HEK293 (cell line): ENCODE data around the gene MRPL32.

Experiments
- CTCF ChIA-PET: fragments of 350-600 bp; formaldehyde crosslinking; extraction: SDS; loops from one replicate; lab custom pipeline; 2021; ENCODE audit warnings: antibody characterized with exemption; lab: Yijun Ruan, JAX
- POLR2A ChIA-PET: fragments of 300-600 bp; formaldehyde crosslinking; extraction: SDS; loops from one replicate; lab custom pipeline; 2020; ENCODE audit warnings: antibody characterized with exemption, inconsistent platforms; lab: Yijun Ruan, JAX
- H3K27ac ChIP-seq: fragments of 200-500 bp; sonication (Bioruptor generic); 2 replicates; pipeline ENCODE4 v1.5.1; 2014; ENCODE audit warnings: low read depth, low read length, control low read depth, inconsistent platforms; ENCODE audit errors: extremely low read depth
- H3K36me3 ChIP-seq, 2 experiments: fragments of 200-500 bp in 1 of 2; sonication (Bioruptor generic) in 1 of 2; 1 replicate in 1 of 2; 2 replicates in 1 of 2; pipeline ENCODE4 v1.5.1; 2014 to 2017; ENCODE audit warnings: inconsistent platforms in 2 of 2, low read length in 2 of 2; ENCODE audit not compliant: control insufficient read depth in 2 of 2, insufficient read depth in 1 of 2
- H3K4me1 ChIP-seq: fragments of 200-500 bp; sonication (Bioruptor generic); 2 replicates; pipeline ENCODE4 v1.5.1; 2014; ENCODE audit warnings: mild to moderate bottlenecking, low read length, inconsistent platforms; ENCODE audit not compliant: control insufficient read depth, insufficient read depth
- H3K4me3 ChIP-seq: 2 replicates; pipeline ENCODE4 v1.5.1; 2011; ENCODE audit warnings: low read depth, mild to moderate bottlenecking, control low read depth, low read length, moderate library complexity
- H3K9me3 ChIP-seq: fragments of 200-500 bp; sonication (Bioruptor generic); 2 replicates; pipeline ENCODE4 v1.5.1; 2014; ENCODE audit warnings: low read depth, low read length, inconsistent platforms; ENCODE audit not compliant: control insufficient read depth, insufficient read depth
- HIC1 ChIP-seq: fragments of 450-650 bp; formaldehyde crosslinking; IDR thresholded peaks from 2 replicates; pipeline ENCODE4 v1.5.1; 2016; ENCODE audit warnings: missing biosample characterization, missing genetic modification characterization
- MYNN ChIP-seq: fragments of 450-650 bp; formaldehyde crosslinking; IDR thresholded peaks from 2 replicates; pipeline ENCODE4 v1.5.1; 2016; ENCODE audit warnings: missing biosample characterization, missing genetic modification characterization, borderline replicate concordance
- REST ChIP-seq: fragments of 450-650 bp; formaldehyde crosslinking; IDR thresholded peaks from 2 replicates; pipeline ENCODE4 v1.5.1; 2016; ENCODE audit warnings: missing biosample characterization, missing genetic modification characterization
- SALL2 ChIP-seq: fragments of 450-650 bp; formaldehyde crosslinking; IDR thresholded peaks from 2 replicates; pipeline ENCODE4 v1.5.0; 2017; ENCODE audit warnings: missing biosample characterization, mild to moderate bottlenecking, missing genetic modification characterization, borderline replicate concordance
- TRIM28 ChIP-seq: IDR thresholded peaks from 2 replicates; pipeline ENCODE4 v1.6.1; 2011; ENCODE audit warnings: low read length, control low read depth, borderline replicate concordance
- ZNF211 ChIP-seq: fragments of 450-650 bp; formaldehyde crosslinking; IDR thresholded peaks from 2 replicates; pipeline ENCODE4 v1.5.1; 2016; ENCODE audit warnings: low read depth, missing biosample characterization, missing genetic modification characterization
- ZNF221 ChIP-seq: fragments of 450-650 bp; formaldehyde crosslinking; IDR thresholded peaks from 2 replicates; pipeline ENCODE4 v1.5.1; 2017; ENCODE audit warnings: missing biosample characterization, missing genetic modification characterization, borderline replicate concordance
- ZNF248 ChIP-seq: fragments of 450-650 bp; formaldehyde crosslinking; IDR thresholded peaks from 2 replicates; pipeline ENCODE4 v1.5.1; 2017; ENCODE audit warnings: missing biosample characterization, missing genetic modification characterization
- ZNF274 ChIP-seq, 2 experiments: fragments of 200-500 bp in 1 of 2; fragments of 450-650 bp in 1 of 2; sonication (Bioruptor generic) in 1 of 2; formaldehyde crosslinking in 1 of 2; IDR thresholded peaks; 2 replicates each; pipeline versions ENCODE4 v1.5.1 to v1.6.1; 2014 to 2016; ENCODE audit warnings: borderline replicate concordance in 1 of 2, inconsistent platforms in 1 of 2, low read length in 1 of 2, missing biosample characterization in 1 of 2, missing genetic modification characterization in 1 of 2
- ZNF280C ChIP-seq: fragments of 450-650 bp; formaldehyde crosslinking; IDR thresholded peaks from 2 replicates; pipeline ENCODE4 v1.5.1; 2016; ENCODE audit warnings: missing biosample characterization, missing genetic modification characterization
- ZNF311 ChIP-seq: fragments of 450-650 bp; formaldehyde crosslinking; IDR thresholded peaks from 2 replicates; pipeline ENCODE4 v1.5.1; 2017; ENCODE audit warnings: missing biosample characterization, missing genetic modification characterization, borderline replicate concordance
- ZNF350 ChIP-seq: fragments of 450-650 bp; formaldehyde crosslinking; IDR thresholded peaks from 2 replicates; pipeline ENCODE4 v1.5.0; 2017; ENCODE audit warnings: missing biosample characterization, mild to moderate bottlenecking, missing genetic modification characterization
- ZNF398 ChIP-seq: fragments of 450-650 bp; formaldehyde crosslinking; IDR thresholded peaks from 2 replicates; pipeline ENCODE4 v1.5.1; 2017; ENCODE audit warnings: missing biosample characterization, missing genetic modification characterization
- ZNF621 ChIP-seq: fragments of 450-650 bp; formaldehyde crosslinking; IDR thresholded peaks from 2 replicates; pipeline ENCODE4 v1.5.1; 2017; ENCODE audit warnings: missing biosample characterization, missing genetic modification characterization
- ZNF645 ChIP-seq: fragments of 450-650 bp; formaldehyde crosslinking; IDR thresholded peaks from 2 replicates; pipeline ENCODE4; 2016; ENCODE audit warnings: missing biosample characterization, missing genetic modification characterization

Gene MRPL32

GRCh38 chr7:42984137-42984536 is 52.0 kb downstream of the MRPL32 start (continued):
- TF ChIP-seq REST (tag by site-specific recombination) (no peak), ZNF221 (tag by site-specific recombination) (no peak), HIC1 (tag by site-specific recombination) (no peak), ZNF211 (tag by site-specific recombination) (no peak), ZNF274 (IDR thresholded peaks at IDR 0.05; ENCODE audit: low read length) (no peak), ZNF274 (tag by site-specific recombination; IDR thresholded peaks at IDR 0.05; ENCODE audit: borderline replicate concordance) (no peak), ZNF621 (tag by site-specific recombination) (no peak)

GRCh38 chr7:42986213-42986612 is 54.0 kb downstream of the MRPL32 start:
- CTCF ChIA-PET: no interaction called here
- no peak overlapping the region for H3K4me3 ChIP-seq
- H3K27ac ChIP-seq: no peak overlapping the region
- H3K9me3 ChIP-seq: no peaks in the 10 kb centered on the region
- H3K4me1 ChIP-seq: no peaks in the 10 kb centered on the region
- POLR2A ChIA-PET: no interaction called here
- TF ChIP-seq ZNF350 (tag by site-specific recombination): no peak
- TF ChIP-seq MYNN (tag by site-specific recombination): no peak
- no peak for TF ChIP-seq ZNF398
- no peak for TF ChIP-seq ZNF311 (tag by site-specific recombination)
- TF ChIP-seq ZNF645 (tag by site-specific recombination): no peak
- TF ChIP-seq TRIM28: no peak
- no peak for TF ChIP-seq SALL2 (tag by site-specific recombination)
- TF ChIP-seq ZNF280C (tag by site-specific recombination): no peak
- no peak for TF ChIP-seq ZNF248 (tag by site-specific recombination)
- TF ChIP-seq, all 188 proteins: peak for 0
- H3K36me3 ChIP-seq: no peaks in the 10 kb centered on the region
